KMS-11 (cell line): ENCODE data around the gene FAM186B.

Experiments
- H2AFZ ChIP-seq: fragments of 200-600 bp; sonication (generic); 2 replicates; pipeline ENCODE4 v1.6.1; 2016; ENCODE audit warnings: antibody characterized with exemption, mixed run types, low read depth
- H3K27ac ChIP-seq: fragments of 200-600 bp; sonication (generic); 2 replicates; pipeline ENCODE4 v1.6.1; 2016; ENCODE audit warnings: mild to moderate bottlenecking, mixed run types
- H3K27me3 ChIP-seq: fragments of 200-600 bp; sonication (generic); 2 replicates; pipeline ENCODE4 v1.6.1; 2017; ENCODE audit warnings: mild to moderate bottlenecking, low read depth, mixed run types, moderate library complexity; ENCODE audit not compliant: insufficient read depth
- H3K36me3 ChIP-seq: fragments of 200-600 bp; sonication (generic); 2 replicates; pipeline ENCODE4 v1.6.1; 2017; ENCODE audit warnings: mild to moderate bottlenecking, mixed run types; ENCODE audit not compliant: insufficient read depth
- H3K4me1 ChIP-seq: fragments of 200-600 bp; sonication (generic); 2 replicates; pipeline ENCODE4 v1.6.1; 2016; ENCODE audit warnings: mild to moderate bottlenecking, low read depth, mixed run types; ENCODE audit not compliant: poor library complexity, severe bottlenecking
- H3K4me2 ChIP-seq: fragments of 200-600 bp; sonication (generic); 2 replicates; pipeline ENCODE4 v1.7.0; 2016; ENCODE audit warnings: mild to moderate bottlenecking, mixed run types
- H3K4me3 ChIP-seq: fragments of 200-600 bp; sonication (generic); IDR thresholded peaks from 2 replicates; pipeline ENCODE4 v1.6.1; 2017; ENCODE audit warnings: low read depth, low read length, mixed read lengths; ENCODE audit not compliant: insufficient read depth
- H3K79me2 ChIP-seq: fragments of 200-600 bp; sonication (generic); 2 replicates; pipeline ENCODE4 v1.6.1; 2016; ENCODE audit warnings: low read depth, mixed run types; ENCODE audit not compliant: insufficient read depth
- H3K9ac ChIP-seq: fragments of 200-600 bp; sonication (generic); 2 replicates; pipeline ENCODE4 v1.6.1; 2016; ENCODE audit warnings: mild to moderate bottlenecking, mixed run types
- H4K20me1 ChIP-seq: fragments of 200-600 bp; sonication (generic); 2 replicates; pipeline ENCODE4 v1.6.1; 2016; ENCODE audit warnings: mild to moderate bottlenecking, mixed run types; ENCODE audit not compliant: insufficient read depth
- CTCF ChIP-seq: fragments of 200-600 bp; sonication (generic); conservative IDR thresholded peaks from 2 replicates; pipeline ENCODE4 v1.6.1; 2017; ENCODE audit warnings: low read depth, mild to moderate bottlenecking, antibody characterized with exemption, low read length, moderate library complexity, mixed read lengths

Gene FAM186B

GRCh38 chr12:49555631-49556390 is 49.6 kb downstream of the FAM186B start:
- no peak overlapping the region for H2AFZ ChIP-seq
- H3K27me3 ChIP-seq = peaks cover 12% of the 10 kb centered on the region; the same call in 1 of the 2 replicates
- no peak overlapping the region for H3K4me3 ChIP-seq
- H3K79me2 ChIP-seq = no peaks in the 10 kb centered on the region
- no peak overlapping the region for H3K27ac ChIP-seq
- H3K4me1 ChIP-seq = no peaks in the 10 kb centered on the region
- H3K36me3 ChIP-seq = no peaks in the 10 kb centered on the region
- H4K20me1 ChIP-seq = no peaks in the 10 kb centered on the region
- no peak overlapping the region for H3K9ac ChIP-seq
- TF ChIP-seq CTCF = no peak
- H3K4me2 ChIP-seq = no peak overlapping the region

- Histone ChIP-seq H2AFZ (no peak overlapping the region), H3K36me3 (no peaks in the 10 kb centered on the region), H4K20me1 (no peaks in the 10 kb centered on the region), H3K79me2 (no peaks in the 10 kb centered on the region), H3K4me3 (no peak overlapping the region), H3K4me1 (no peaks in the 10 kb centered on the region), H3K4me2 (no peak overlapping the region), H3K9ac (no peak overlapping the region), H3K27ac (no peak overlapping the region), H3K27me3 (peaks cover 18% of the 10 kb centered on the region; the same call in 1 of the 2 replicates)
- TF ChIP-seq CTCF = no peak
Measured at GRCh38 chr12:49554266-49554665, 51.2 kb downstream of the FAM186B start.

GRCh38 chr12:49553512-49554088 is 51.8 kb downstream of the FAM186B start:
- Histone ChIP-seq H3K79me2 (no peaks in the 10 kb centered on the region), H3K4me1 (no peaks in the 10 kb centered on the region), H3K4me2 (no peak overlapping the region), H3K27ac (no peak overlapping the region), H4K20me1 (no peaks in the 10 kb centered on the region), H3K27me3 (peaks cover 18% of the 10 kb centered on the region; the same call in 1 of the 2 replicates), H3K9ac (no peak overlapping the region), H3K36me3 (no peaks in the 10 kb centered on the region), H3K4me3 (no peak overlapping the region), H2AFZ (no peak overlapping the region)
- peak; percentile 74 for TF ChIP-seq CTCF

- H3K79me2 ChIP-seq = no peaks in the 10 kb centered on the region
- TF ChIP-seq CTCF = no peak
Measured at GRCh38 chr12:49552899-49553298, 52.5 kb downstream of the FAM186B start.

More at GRCh38 chr12:49552899-49553298, 52.5 kb downstream of the FAM186B start:
- Histone ChIP-seq H3K4me3 (no peak overlapping the region), H3K4me1 (no peaks in the 10 kb centered on the region), H2AFZ (no peak overlapping the region), H3K27ac (no peak overlapping the region), H4K20me1 (no peaks in the 10 kb centered on the region), H3K36me3 (no peaks in the 10 kb centered on the region), H3K27me3 (peaks cover 18% of the 10 kb centered on the region; the same call in 1 of the 2 replicates), H3K4me2 (no peak overlapping the region), H3K9ac (no peak overlapping the region)
